Putamen (tissue), 1 donor: Measurements from ENCODE around the gene C14orf119.

Source experiments
- DNase-seq: peaks from one replicate; pipeline ENCODE4 v3.0.0-alpha.2; 2016; ENCODE audit warnings: low spot score

Gene C14orf119

GRCh38 chr14:23126548-23127278 is 31.4 kb downstream of the C14orf119 start:
- no peak for DNase-seq

- no peak for DNase-seq
These were observed 32.6 kb downstream of the C14orf119 start for GRCh38 chr14:23127861-23128260.

GRCh38 chr14:23128969-23129758 is 33.9 kb downstream of the C14orf119 start:
- DNase-seq = no peak

GRCh38 chr14:23129759-23130316 is 34.5 kb downstream of the C14orf119 start:
- no peak for DNase-seq

GRCh38 chr14:23130871-23131270 is 35.6 kb downstream of the C14orf119 start:
- DNase-seq = no peak

GRCh38 chr14:23131482-23131881 is 36.2 kb downstream of the C14orf119 start:
- no peak for DNase-seq

GRCh38 chr14:23132970-23133369 is 37.7 kb downstream of the C14orf119 start:
- no peak for DNase-seq

GRCh38 chr14:23136566-23137133 is 41.3 kb downstream of the C14orf119 start:
- no peak for DNase-seq

GRCh38 chr14:23137192-23137812 is 42.0 kb downstream of the C14orf119 start:
- DNase-seq = no peak

- DNase-seq = no peak
These were observed 42.7 kb downstream of the C14orf119 start for GRCh38 chr14:23137813-23138535.

- no peak for DNase-seq
These were observed 44.6 kb downstream of the C14orf119 start for GRCh38 chr14:23139874-23140273.

- DNase-seq = no peak
These were observed 45.1 kb downstream of the C14orf119 start for GRCh38 chr14:23140371-23140770.

- DNase-seq = no peak
These were observed 46.6 kb downstream of the C14orf119 start for GRCh38 chr14:23141706-23142444.

- no peak for DNase-seq
These were observed 47.5 kb downstream of the C14orf119 start for GRCh38 chr14:23142826-23143225.

GRCh38 chr14:23143911-23144310 is 48.6 kb downstream of the C14orf119 start:
- DNase-seq = no peak

- DNase-seq = no peak
These were observed 50.6 kb downstream of the C14orf119 start for GRCh38 chr14:23145794-23146350.

GRCh38 chr14:23146351-23146910 is 51.1 kb downstream of the C14orf119 start:
- DNase-seq = no peak

GRCh38 chr14:23146980-23147379 is 51.7 kb downstream of the C14orf119 start:
- no peak for DNase-seq

- DNase-seq = no peak
These were observed 52.4 kb downstream of the C14orf119 start for GRCh38 chr14:23147676-23148075.

- DNase-seq = no peak
These were observed 53.4 kb downstream of the C14orf119 start for GRCh38 chr14:23148591-23149249.
